GM23338 (cell line): Measurements from ENCODE around the gene RNF213. TPM values are rescaled to one million over a fixed set of nuclear protein-coding genes. Genes with fewer than 3 reads are reported as not detected.

Experiments used
- ATAC-seq: fragments of 200-7000 bp; cut with Tn5 transposase; 3 replicates; pipeline ENCODE4 v1.9.1; 2020
- DNase-seq: peaks from one replicate; pipeline ENCODE4 v3.0.0-alpha.2; 2015; ENCODE audit warnings: low spot score
- H2AFZ ChIP-seq: fragments of 200-600 bp; sonication (generic); 2 replicates; pipeline ENCODE4 v1.8.0; 2016; ENCODE audit warnings: antibody characterized with exemption, mild to moderate bottlenecking, moderate library complexity
- H3F3A ChIP-seq: fragments of 200-600 bp; sonication (generic); replicated peaks from 2 replicates; pipeline ENCODE4 v1.8.0; 2017; ENCODE audit warnings: antibody characterized with exemption, mixed run types, low read depth
- H3K27ac ChIP-seq: fragments of 200-600 bp; sonication (generic); 2 replicates; pipeline ENCODE4 v1.6.1; 2016; ENCODE audit warnings: low read depth
- H3K27me3 ChIP-seq: fragments of 200-600 bp; sonication (generic); 2 replicates; pipeline ENCODE4 v1.8.0; 2016; ENCODE audit warnings: mild to moderate bottlenecking, mixed run types, moderate library complexity; ENCODE audit not compliant: insufficient read depth
- H3K36me3 ChIP-seq: fragments of 200-600 bp; sonication (generic); 2 replicates; pipeline ENCODE4 v1.8.0; 2016; ENCODE audit warnings: mild to moderate bottlenecking; ENCODE audit not compliant: insufficient read depth
- H3K4me1 ChIP-seq: fragments of 200-600 bp; sonication (generic); 2 replicates; pipeline ENCODE4 v1.8.0; 2016; ENCODE audit warnings: mild to moderate bottlenecking, moderate library complexity; ENCODE audit not compliant: insufficient read depth
- H3K4me2 ChIP-seq: fragments of 200-600 bp; sonication (generic); 2 replicates; pipeline ENCODE4 v1.7.1; 2017; ENCODE audit warnings: mixed run types
- H3K4me3 ChIP-seq: fragments of 200-600 bp; sonication (generic); 2 replicates; pipeline ENCODE4 v1.6.1; 2016; ENCODE audit warnings: mixed run types
- H3K79me2 ChIP-seq: fragments of 200-600 bp; sonication (generic); replicated peaks from 2 replicates; pipeline ENCODE4 v1.8.0; 2017; ENCODE audit warnings: mild to moderate bottlenecking; ENCODE audit not compliant: insufficient read depth
- H3K9me2 ChIP-seq: fragments of 200-600 bp; sonication (generic); 2 replicates; pipeline ENCODE4 v1.8.0; 2017; ENCODE audit not compliant: insufficient read depth
- H4K20me1 ChIP-seq: fragments of 200-600 bp; sonication (generic); replicated peaks from 2 replicates; pipeline ENCODE4 v1.8.0; 2017; ENCODE audit warnings: mild to moderate bottlenecking; ENCODE audit not compliant: insufficient read depth
- H3K27ac Mint-ChIP-seq: 2 replicates; pipeline ENCODE4 v1.8.0; 2020; ENCODE audit warnings: inconsistent platforms, mild to moderate bottlenecking, moderate library complexity, mixed read lengths
- H3K27me3 Mint-ChIP-seq: 3 replicates; pipeline ENCODE4 v1.8.0; 2022; ENCODE audit warnings: low read depth, mild to moderate bottlenecking, moderate library complexity, mixed read lengths, inconsistent platforms; ENCODE audit not compliant: insufficient read depth, poor library complexity
- H3K36me3 Mint-ChIP-seq: 3 replicates; pipeline ENCODE4 v1.8.0; 2021; ENCODE audit warnings: low read depth, mild to moderate bottlenecking, inconsistent platforms, moderate library complexity, mixed read lengths
- H3K4me1 Mint-ChIP-seq: 3 replicates; pipeline ENCODE4 v1.8.0; 2020; ENCODE audit warnings: mild to moderate bottlenecking, inconsistent platforms, mixed read lengths
- H3K4me3 Mint-ChIP-seq: 3 replicates; pipeline ENCODE4 v1.8.0; 2021; ENCODE audit warnings: moderate library complexity, mild to moderate bottlenecking, inconsistent platforms, mixed read lengths
- H3K9me3 Mint-ChIP-seq: 3 replicates; pipeline ENCODE4 v1.8.0; 2020; ENCODE audit warnings: moderate library complexity, mild to moderate bottlenecking, inconsistent platforms, mixed read lengths
- EZH2 ChIP-seq: fragments of 200-600 bp; sonication (generic); IDR thresholded peaks from one replicate; pipeline ENCODE4 v1.8.0; 2017; ENCODE audit warnings: antibody characterized with exemption, mild to moderate bottlenecking, low read depth; ENCODE audit not compliant: unreplicated experiment
- JUNB ChIP-seq: IDR thresholded peaks from one replicate; pipeline ENCODE4 v1.6.1; 2016; ENCODE audit warnings: antibody characterized with exemption; ENCODE audit not compliant: unreplicated experiment
- POLR2AphosphoS5 ChIP-seq: IDR thresholded peaks from 2 replicates; pipeline ENCODE4 v1.6.1; 2016; ENCODE audit warnings: antibody characterized with exemption, low read depth
- REST ChIP-seq: IDR thresholded peaks from one replicate; pipeline ENCODE4 v1.6.1; 2018; ENCODE audit warnings: antibody characterized with exemption; ENCODE audit not compliant: unreplicated experiment
- STAT1 ChIP-seq: IDR thresholded peaks from one replicate; pipeline ENCODE4 v1.6.1; 2016; ENCODE audit warnings: antibody characterized with exemption; ENCODE audit not compliant: unreplicated experiment
- ZNF114 ChIP-seq: fragments of 250-450 bp; sonication (Bioruptor Pico); IDR thresholded peaks from 2 replicates; pipeline ENCODE4 v1.5.0; 2020; ENCODE audit warnings: mild to moderate bottlenecking, moderate library complexity
- ZNF331 ChIP-seq: fragments of 250-450 bp; sonication (Bioruptor Pico); IDR thresholded peaks from 2 replicates; pipeline ENCODE4 v1.5.0; 2020; ENCODE audit warnings: low read depth, mild to moderate bottlenecking, moderate library complexity
- ZNF462 ChIP-seq: fragments of 250-450 bp; sonication (Bioruptor Pico); IDR thresholded peaks from 2 replicates; pipeline ENCODE4 v1.5.0; 2020; ENCODE audit warnings: mild to moderate bottlenecking, moderate library complexity
- long read RNA-seq: library from polyadenylated mRNA; unstranded; transcript quantifications from one replicate; pipeline ENCODE4 v2.0.0, GENCODE V29; 2020; ENCODE audit not compliant: unreplicated experiment
- polyA plus RNA-seq: library from polyadenylated mRNA; unstranded; fragments of >200 nt; fragmentation: Nextera tagmentation; extraction: Ambion mirVana; gene quantifications from 2 replicates; pipeline ENCODE4 v1.2.1, GENCODE V29; 2016
- total RNA-seq: library from RNA; depleted of rRNA; stranded (reverse); fragments of >200 nt; shearing (Covaris generic); gene quantifications from 2 replicates; pipeline ENCODE4 v1.2.3, GENCODE V29; 2014; rRNA removed

The RNF213 gene
- 52.5 and 67.2 TPM in 2 replicates for total RNA-seq
- 21.2 and 21.9 TPM in 2 replicates for polyA plus RNA-seq
- long read RNA-seq, partial matches to known transcripts: 8 of 10 reads
- long read RNA-seq, other reads (novel, unspliced or antisense): 2 of 10 reads

GRCh38 chr17:80260791-80261158 lies at the start of gene RNF213:
Gene RNF213, plus strand, starts transcription at chr17:80260852. Its CDS starts 2,830 bp downstream, at chr17:80263682.
- peak within 1 kb of the TSS; percentile 92 for H3K4me3 ChIP-seq
- H3K27ac Mint-ChIP-seq: peak within 1 kb of the TSS; percentile 98
- H3K36me3 Mint-ChIP-seq: peaks cover 20% of the 10 kb centered on the region
- no peaks in the 10 kb centered on the region for H3K27me3 ChIP-seq
- peak within 1 kb of the TSS; percentile 79 for H3K4me3 Mint-ChIP-seq
- H3K9me3 Mint-ChIP-seq: no peaks in the 10 kb centered on the region; the same call in 2 of the 3 replicates
- DNase-seq (peak; percentile 64), ATAC-seq (peak; percentile 31)
- H3K27me3 Mint-ChIP-seq: peaks cover 30% of the 10 kb centered on the region
- H3K36me3 ChIP-seq: no peaks in the 10 kb centered on the region
- no peaks in the 10 kb centered on the region for H4K20me1 ChIP-seq
- peaks cover 59% of the 10 kb centered on the region for H3K4me1 Mint-ChIP-seq
- peaks cover 41% of the 10 kb centered on the region for H3K4me1 ChIP-seq
- no peaks in the 10 kb centered on the region for H3K9me2 ChIP-seq
- TF ChIP-seq REST (no peak), POLR2AphosphoS5 (no peak), ZNF114 (no peak)
- H3F3A ChIP-seq: peaks cover 36% of the 10 kb centered on the region
- H3K27ac ChIP-seq: peak within 1 kb of the TSS; percentile 99
- H2AFZ ChIP-seq: no peak within 1 kb of the TSS
- H3K79me2 ChIP-seq: 0 out of 2 replicates have a peak, but pooled peaks cover 3% of the 10 kb centered on the region
- peak within 1 kb of the TSS; percentile 95 for H3K4me2 ChIP-seq

- no peaks in the 10 kb centered on the region for H3K4me1 Mint-ChIP-seq
- H3K4me2 ChIP-seq: no peak overlapping the region
- H3K9me2 ChIP-seq: no peaks in the 10 kb centered on the region
- peaks cover 9% of the 10 kb centered on the region for H3K27me3 Mint-ChIP-seq
- H3K9me3 Mint-ChIP-seq: no peaks in the 10 kb centered on the region
- H3K36me3 ChIP-seq: no peaks in the 10 kb centered on the region; the same call in 1 of the 2 replicates
- DNase-seq (no peak), ATAC-seq (no peak)
- no peak overlapping the region for H3K27ac Mint-ChIP-seq
- H3K4me3 ChIP-seq: no peak overlapping the region
- no peak overlapping the region for H3K4me3 Mint-ChIP-seq
- H3K36me3 Mint-ChIP-seq: peaks cover 20% of the 10 kb centered on the region
- H3K79me2 ChIP-seq: no peaks in the 10 kb centered on the region
- no peak overlapping the region for H2AFZ ChIP-seq
- no peaks in the 10 kb centered on the region for H3K4me1 ChIP-seq
- H3K27ac ChIP-seq: no peak overlapping the region
- no peaks in the 10 kb centered on the region for H3F3A ChIP-seq
- H3K27me3 ChIP-seq: no peaks in the 10 kb centered on the region
- no peaks in the 10 kb centered on the region for H4K20me1 ChIP-seq
- TF ChIP-seq EZH2 (no peak), POLR2AphosphoS5 (no peak), ZNF462 (CRISPR knock-in tag) (no peak), REST (no peak), STAT1 (no peak), ZNF331 (CRISPR knock-in tag) (no peak), ZNF114 (no peak), JUNB (no peak)
Observed at GRCh38 chr17:80212109-80212508, 48.5 kb upstream of the RNF213 start.
